ENCODE measurements around the gene KIF6. TPM values are rescaled to one million over a fixed set of nuclear protein-coding genes. Genes with fewer than 3 reads are reported as not detected.

KIF6 gene
- total RNA-seq, 1 donor from 2014 or later = not detected

DNA sequence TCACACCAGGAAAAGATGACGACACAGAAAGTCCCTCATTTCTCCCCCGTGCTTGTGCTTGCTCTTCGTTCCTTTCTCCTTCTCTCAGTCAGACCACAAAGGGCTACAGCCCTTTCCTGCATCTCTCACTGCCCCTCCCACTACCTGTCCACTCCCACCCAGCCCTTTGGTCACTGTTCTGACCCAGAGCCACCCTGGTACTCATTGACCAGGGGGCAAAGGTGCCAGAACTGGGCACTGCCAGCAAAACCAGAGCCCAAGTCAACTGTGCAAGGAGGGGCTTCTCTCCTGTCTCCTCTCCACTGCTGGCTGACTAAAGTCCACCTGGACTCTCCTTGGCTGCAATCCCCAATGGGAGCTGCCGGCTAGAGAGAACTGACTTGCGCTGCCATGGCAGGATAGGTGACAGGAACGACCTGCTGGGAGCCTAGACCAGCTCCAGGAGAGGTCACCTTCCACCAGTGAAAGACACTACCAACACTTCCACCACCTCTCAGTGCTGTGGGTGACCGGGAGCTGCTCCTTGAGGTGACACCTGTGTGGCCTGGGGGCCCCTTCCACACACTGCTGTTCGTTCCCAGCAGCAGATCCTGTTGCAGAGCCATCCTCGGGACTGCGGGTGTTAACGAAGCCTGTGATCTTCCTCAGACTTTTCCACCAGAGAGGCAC lies 443.8 kb downstream of the KIF6 start:
- TF ChIP-seq, protein P1, sequence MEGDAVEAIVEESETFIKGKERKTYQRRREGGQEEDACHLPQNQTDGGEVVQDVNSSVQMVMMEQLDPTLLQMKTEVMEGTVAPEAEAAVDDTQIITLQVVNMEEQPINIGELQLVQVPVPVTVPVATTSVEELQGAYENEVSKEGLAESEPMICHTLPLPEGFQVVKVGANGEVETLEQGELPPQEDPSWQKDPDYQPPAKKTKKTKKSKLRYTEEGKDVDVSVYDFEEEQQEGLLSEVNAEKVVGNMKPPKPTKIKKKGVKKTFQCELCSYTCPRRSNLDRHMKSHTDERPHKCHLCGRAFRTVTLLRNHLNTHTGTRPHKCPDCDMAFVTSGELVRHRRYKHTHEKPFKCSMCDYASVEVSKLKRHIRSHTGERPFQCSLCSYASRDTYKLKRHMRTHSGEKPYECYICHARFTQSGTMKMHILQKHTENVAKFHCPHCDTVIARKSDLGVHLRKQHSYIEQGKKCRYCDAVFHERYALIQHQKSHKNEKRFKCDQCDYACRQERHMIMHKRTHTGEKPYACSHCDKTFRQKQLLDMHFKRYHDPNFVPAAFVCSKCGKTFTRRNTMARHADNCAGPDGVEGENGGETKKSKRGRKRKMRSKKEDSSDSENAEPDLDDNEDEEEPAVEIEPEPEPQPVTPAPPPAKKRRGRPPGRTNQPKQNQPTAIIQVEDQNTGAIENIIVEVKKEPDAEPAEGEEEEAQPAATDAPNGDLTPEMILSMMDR (IDR thresholded peaks at IDR 0.05; ENCODE audit: insufficient read depth, low read length, severe bottlenecking) = no peak
- no peaks in the 10 kb centered on the region for H3K36me3 ChIP-seq (ENCODE audit: control insufficient read depth, insufficient read depth, low read length)
- H3K27me3 ChIP-seq (ENCODE audit: control insufficient read depth, insufficient read depth, low read length) = no peaks in the 10 kb centered on the region
- DNase-seq (ENCODE audit: low read depth) (no peak), FAIRE-seq (no peak)
- H3K4me3 ChIP-seq (ENCODE audit: low read depth, low read length) = no peak overlapping the region

DNA sequence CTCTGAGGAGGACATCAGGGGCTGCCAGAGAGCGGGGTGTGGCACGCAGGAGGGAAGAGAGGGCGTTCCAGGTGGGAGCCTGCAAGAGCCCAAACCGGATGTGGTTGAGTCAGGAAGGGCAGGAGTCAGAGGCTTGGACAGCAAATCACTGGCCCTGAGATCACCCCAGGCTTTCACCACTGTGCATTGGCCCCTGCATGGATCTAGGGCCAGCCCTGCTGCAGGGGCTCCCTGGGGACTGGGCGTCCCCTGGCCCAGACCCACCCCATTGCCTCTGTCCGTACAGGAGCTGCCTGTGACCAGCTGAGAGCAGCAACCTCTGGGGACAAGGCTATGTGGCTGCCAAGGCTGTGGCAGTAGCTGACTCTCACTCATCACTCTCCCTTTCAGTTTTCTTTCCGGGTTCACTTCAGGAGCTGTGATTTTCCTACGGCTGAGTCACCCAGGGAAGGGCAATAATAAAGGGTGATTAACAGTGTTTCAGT lies 444.9 kb downstream of the KIF6 start:
- TF ChIP-seq, protein P1 (IDR thresholded peaks at IDR 0.05; ENCODE audit: insufficient read depth, low read length, severe bottlenecking) = no peak
- DNase-seq (ENCODE audit: low read depth) (peak; percentile 88), FAIRE-seq (peak; percentile 7)
- Histone ChIP-seq H3K27me3 (ENCODE audit: control insufficient read depth, insufficient read depth, low read length) (no peaks in the 10 kb centered on the region), H3K36me3 (ENCODE audit: control insufficient read depth, insufficient read depth, low read length) (no peaks in the 10 kb centered on the region), H3K4me3 (ENCODE audit: low read depth, low read length) (no peak overlapping the region)

Other genes starting within 250 kb of the KIF6 start
- gene DAAM2, start 67.0 kb upstream of the KIF6 start, total RNA-seq = under 0.01 and 0.13 TPM in 2 replicates
- gene MOCS1, start 209.1 kb upstream of the KIF6 start, total RNA-seq = 1.3 and 4.1 TPM in 2 replicates

Data from bronchial epithelial cell (primary cell).